AG09309 (cell line): Measurements from ENCODE around the gene AUTS2.

ENCODE experiments used
- DNase-seq: peaks from one replicate; pipeline ENCODE4 v3.0.0-alpha.2; 2010; ENCODE audit warnings: low read depth
- H3K4me3 ChIP-seq: 2 replicates; pipeline ENCODE4 v1.5.1; 2011; ENCODE audit warnings: mild to moderate bottlenecking, low read depth, low read length, moderate library complexity; ENCODE audit not compliant: control insufficient read depth
- CTCF ChIP-seq: IDR thresholded peaks from 2 replicates; pipeline ENCODE4 v1.5.1; 2011; ENCODE audit warnings: mild to moderate bottlenecking, low read depth, low read length, inconsistent platforms; ENCODE audit not compliant: insufficient read depth, control insufficient read depth; ENCODE audit errors: missing control alignments

The AUTS2 gene

GRCh38 chr7:69879989-69880388 lies 281.7 kb downstream of the AUTS2 start:
- no peak for TF ChIP-seq CTCF
- no peak overlapping the region for H3K4me3 ChIP-seq
- DNase-seq, result no peak

- H3K4me3 ChIP-seq, result no peak overlapping the region
- no peak for DNase-seq
- TF ChIP-seq CTCF, result no peak
These were observed 282.6 kb downstream of the AUTS2 start for GRCh38 chr7:69880840-69881239.

- TF ChIP-seq CTCF, result no peak
- no peak overlapping the region for H3K4me3 ChIP-seq
- no peak for DNase-seq
These were observed 284.0 kb downstream of the AUTS2 start for GRCh38 chr7:69882269-69882668.

GRCh38 chr7:69883399-69883891 lies 285.2 kb downstream of the AUTS2 start:
- DNase-seq, result no peak
- no peak for TF ChIP-seq CTCF

GRCh38 chr7:69885431-69885830 lies 287.2 kb downstream of the AUTS2 start:
- H3K4me3 ChIP-seq, result no peak overlapping the region
- DNase-seq, result no peak
- no peak for TF ChIP-seq CTCF

More at GRCh38 chr7:69883399-69883891, 285.2 kb downstream of the AUTS2 start:
- no peak overlapping the region for H3K4me3 ChIP-seq

GRCh38 chr7:69889338-69889975 lies 291.2 kb downstream of the AUTS2 start:
- TF ChIP-seq CTCF, result no peak
- no peak for DNase-seq
- H3K4me3 ChIP-seq, result no peak overlapping the region
